ENCODE results near the gene ARL6IP5.

DNA sequence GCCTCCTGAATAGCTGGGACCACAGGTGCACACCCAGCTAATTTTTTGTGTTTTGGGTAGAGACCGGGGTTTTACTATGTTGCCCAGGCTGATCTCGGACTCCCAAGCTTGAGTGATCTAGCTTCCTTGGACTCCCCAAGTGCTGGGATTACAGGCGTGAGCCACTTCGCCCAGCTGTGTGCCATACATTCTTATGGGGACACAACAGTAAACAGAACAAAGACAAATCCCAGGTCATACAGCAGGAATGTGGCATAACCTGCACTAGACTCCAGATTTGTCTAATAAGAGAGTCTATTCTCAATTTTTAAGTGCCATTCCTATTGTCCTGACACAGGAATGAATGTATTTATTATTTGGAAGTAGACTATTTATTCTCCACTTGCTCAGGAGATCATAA lies 17.6 kb downstream of the ARL6IP5 start:
- TF ChIP-seq, protein P1, sequence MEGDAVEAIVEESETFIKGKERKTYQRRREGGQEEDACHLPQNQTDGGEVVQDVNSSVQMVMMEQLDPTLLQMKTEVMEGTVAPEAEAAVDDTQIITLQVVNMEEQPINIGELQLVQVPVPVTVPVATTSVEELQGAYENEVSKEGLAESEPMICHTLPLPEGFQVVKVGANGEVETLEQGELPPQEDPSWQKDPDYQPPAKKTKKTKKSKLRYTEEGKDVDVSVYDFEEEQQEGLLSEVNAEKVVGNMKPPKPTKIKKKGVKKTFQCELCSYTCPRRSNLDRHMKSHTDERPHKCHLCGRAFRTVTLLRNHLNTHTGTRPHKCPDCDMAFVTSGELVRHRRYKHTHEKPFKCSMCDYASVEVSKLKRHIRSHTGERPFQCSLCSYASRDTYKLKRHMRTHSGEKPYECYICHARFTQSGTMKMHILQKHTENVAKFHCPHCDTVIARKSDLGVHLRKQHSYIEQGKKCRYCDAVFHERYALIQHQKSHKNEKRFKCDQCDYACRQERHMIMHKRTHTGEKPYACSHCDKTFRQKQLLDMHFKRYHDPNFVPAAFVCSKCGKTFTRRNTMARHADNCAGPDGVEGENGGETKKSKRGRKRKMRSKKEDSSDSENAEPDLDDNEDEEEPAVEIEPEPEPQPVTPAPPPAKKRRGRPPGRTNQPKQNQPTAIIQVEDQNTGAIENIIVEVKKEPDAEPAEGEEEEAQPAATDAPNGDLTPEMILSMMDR (IDR thresholded peaks at IDR 0.05), result no peak
- TF ChIP-seq REST (IDR thresholded peaks at IDR 0.05; ENCODE audit: insufficient read depth in 1 of 2, low read depth in 2 of 2, low read length in 1 of 2) (no peak), POLR2AphosphoS5 (IDR thresholded peaks at IDR 0.05; ENCODE audit: low read depth, low read length) (no peak), TCF7L2 (IDR thresholded peaks at IDR 0.05; ENCODE audit: low read depth, low read length) (no peak)

All from Panc1 (cell line).